ENCODE measurements around the gene ATF7.

DNA sequence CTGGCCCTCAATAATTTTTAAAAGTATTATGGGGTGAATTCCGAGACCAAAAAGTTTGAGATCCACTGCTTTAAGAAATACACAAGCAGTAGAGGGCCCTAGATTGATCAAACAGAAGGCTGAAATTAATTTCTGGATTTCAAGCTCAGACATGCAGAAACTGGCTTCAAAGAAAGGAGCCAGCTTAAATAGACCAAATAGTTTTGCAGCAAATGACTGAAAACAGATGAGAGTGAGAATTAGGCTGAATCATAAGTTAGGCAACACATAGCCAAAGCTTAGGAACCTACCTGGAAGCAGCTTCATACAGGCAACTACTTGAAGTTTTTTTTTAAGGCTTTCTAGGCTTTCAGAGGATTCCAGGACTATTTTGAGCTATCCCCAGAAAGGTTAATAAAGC lies 12.4 kb downstream of the ATF7 start:
- TF ChIP-seq, protein P1, sequence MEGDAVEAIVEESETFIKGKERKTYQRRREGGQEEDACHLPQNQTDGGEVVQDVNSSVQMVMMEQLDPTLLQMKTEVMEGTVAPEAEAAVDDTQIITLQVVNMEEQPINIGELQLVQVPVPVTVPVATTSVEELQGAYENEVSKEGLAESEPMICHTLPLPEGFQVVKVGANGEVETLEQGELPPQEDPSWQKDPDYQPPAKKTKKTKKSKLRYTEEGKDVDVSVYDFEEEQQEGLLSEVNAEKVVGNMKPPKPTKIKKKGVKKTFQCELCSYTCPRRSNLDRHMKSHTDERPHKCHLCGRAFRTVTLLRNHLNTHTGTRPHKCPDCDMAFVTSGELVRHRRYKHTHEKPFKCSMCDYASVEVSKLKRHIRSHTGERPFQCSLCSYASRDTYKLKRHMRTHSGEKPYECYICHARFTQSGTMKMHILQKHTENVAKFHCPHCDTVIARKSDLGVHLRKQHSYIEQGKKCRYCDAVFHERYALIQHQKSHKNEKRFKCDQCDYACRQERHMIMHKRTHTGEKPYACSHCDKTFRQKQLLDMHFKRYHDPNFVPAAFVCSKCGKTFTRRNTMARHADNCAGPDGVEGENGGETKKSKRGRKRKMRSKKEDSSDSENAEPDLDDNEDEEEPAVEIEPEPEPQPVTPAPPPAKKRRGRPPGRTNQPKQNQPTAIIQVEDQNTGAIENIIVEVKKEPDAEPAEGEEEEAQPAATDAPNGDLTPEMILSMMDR (IDR thresholded peaks at IDR 0.05 in 8 of 11, conservative IDR thresholded peaks at IDR 0.05 in 3 of 11) = no peak
- TF ChIP-seq POLR2AphosphoS5 (IDR thresholded peaks at IDR 0.05) (no peak), POLR2A (IDR thresholded peaks at IDR 0.05) (no peak)

Measured in spleen (tissue), 7 donors.